ENCODE results near the gene KIF16B.

GRCh38 chr20:16599257-16599656 lies 26.0 kb upstream of the KIF16B start:
- TF ChIP-seq CTCF (conservative IDR thresholded peaks at IDR 0.05; ENCODE audit: low read depth, low read length) (no peak), EZH2 (IDR thresholded peaks at IDR 0.05; ENCODE audit: borderline replicate concordance, low read depth, low read length, poor library complexity, severe bottlenecking) (no peak)
